Measurements from ENCODE around the gene ADCY1. TPM values are rescaled to one million over a fixed set of nuclear protein-coding genes. Genes with fewer than 3 reads are reported as not detected.
A peak's percentile ranks its signal among the peaks of the same experiment; 100 is the strongest.

Gene ADCY1
- total and polyA plus RNA-seq, 3 donors from 2014 or later = 6.6 to 14.1 (median 13.7) TPM

- no peaks in the 10 kb centered on the region for H3K36me3 ChIP-seq (ENCODE audit: low read depth, missing control alignments)
- H3K27me3 ChIP-seq = no peaks in the 10 kb centered on the region
- H3K9me3 ChIP-seq = no peaks in the 10 kb centered on the region
- intact Hi-C loops (cut with DNase I; ENCODE audit: low total_unique reads) = no loop called here
- no peak for TF ChIP-seq CTCF (IDR thresholded peaks at IDR 0.05)
- TF ChIP-seq POLR2A (IDR thresholded peaks at IDR 0.05) = no peak
- no peak for DNase-seq
- H3K27ac ChIP-seq = no peak overlapping the region
- no peaks in the 10 kb centered on the region for H3K4me1 ChIP-seq
- H3K4me3 ChIP-seq = no peak overlapping the region
- WGBS, 2 donors = 71 to 88% methylated on average over 3 of the region's 3 CpGs
These were observed 113.0 kb downstream of the ADCY1 start for GRCh38 chr7:45687185-45687560.

GRCh38 chr7:45687721-45688120 is 113.6 kb downstream of the ADCY1 start:
- no peaks in the 10 kb centered on the region for H3K9me3 ChIP-seq
- no peaks in the 10 kb centered on the region for H3K27me3 ChIP-seq
- 73 to 91% methylated on average over 2 to 3 of the region's 3 CpGs for WGBS, 2 donors
- peak; percentile 7 for DNase-seq
- TF ChIP-seq POLR2A (IDR thresholded peaks at IDR 0.05) = no peak
- no peak for TF ChIP-seq CTCF (IDR thresholded peaks at IDR 0.05)
- no peaks in the 10 kb centered on the region for H3K4me1 ChIP-seq
- intact Hi-C loops (cut with DNase I; ENCODE audit: low total_unique reads) = no loop called here
- no peaks in the 10 kb centered on the region for H3K36me3 ChIP-seq (ENCODE audit: low read depth, missing control alignments)
- no peak overlapping the region for H3K4me3 ChIP-seq
- H3K27ac ChIP-seq = no peak overlapping the region

GRCh38 chr7:45688382-45688781 is 114.2 kb downstream of the ADCY1 start:
- Histone ChIP-seq H3K9me3 (no peaks in the 10 kb centered on the region), H3K27me3 (no peaks in the 10 kb centered on the region), H3K36me3 (ENCODE audit: low read depth, missing control alignments) (no peaks in the 10 kb centered on the region), H3K4me3 (no peak overlapping the region), H3K27ac (no peak overlapping the region), H3K4me1 (no peaks in the 10 kb centered on the region)
- no peak for DNase-seq
- TF ChIP-seq CTCF (IDR thresholded peaks at IDR 0.05) = no peak
- TF ChIP-seq POLR2A (IDR thresholded peaks at IDR 0.05) = no peak
- intact Hi-C loops (cut with DNase I; ENCODE audit: low total_unique reads) = no loop called here

- H3K4me3 ChIP-seq = no peak overlapping the region
- DNase-seq = peak; percentile 4
- no peaks in the 10 kb centered on the region for H3K9me3 ChIP-seq
- H3K4me1 ChIP-seq = no peaks in the 10 kb centered on the region
- intact Hi-C loops (cut with DNase I; ENCODE audit: low total_unique reads) = no loop called here
- no peaks in the 10 kb centered on the region for H3K27me3 ChIP-seq
- no peaks in the 10 kb centered on the region for H3K36me3 ChIP-seq (ENCODE audit: low read depth, missing control alignments)
- no peak for TF ChIP-seq CTCF (IDR thresholded peaks at IDR 0.05)
- no peak for TF ChIP-seq POLR2A (IDR thresholded peaks at IDR 0.05)
- 82 to 92% methylated on average over 10 of the region's 10 CpGs for WGBS, 2 donors
- no peak overlapping the region for H3K27ac ChIP-seq
These were observed 115.0 kb downstream of the ADCY1 start for GRCh38 chr7:45689011-45689796.
